Aorta (tissue), 5 donors: ENCODE data around the gene PLK4. TPM values are rescaled to one million over a fixed set of nuclear protein-coding genes. Genes with fewer than 3 reads are reported as not detected.
"Not testable (repeated sequence)": the region's sequence is repeated elsewhere in the genome, so short reads cannot be mapped to it uniquely, and the experiment has no call there.

Experiments used
- ATAC-seq: fragments of 200-7000 bp; cut with Tn5 transposase; one replicate; pipeline ENCODE4 v1.9.1; 2022; ENCODE audit warnings: moderate library complexity; ENCODE audit not compliant: low FRiP score
- DNase-seq, 2 donors: peaks; one replicate each; pipeline ENCODE4 v3.0.0-alpha.2; 2020
- H3K27ac ChIP-seq, 2 donors: one replicate each; pipeline ENCODE4 v1.5.1; 2013; ENCODE audit warnings: low read length in 2 of 2, mild to moderate bottlenecking in 2 of 2, moderate library complexity in 2 of 2, control low read depth in 1 of 2, inconsistent platforms in 1 of 2, low read depth in 1 of 2
- H3K27me3 ChIP-seq, 2 donors: one replicate each; pipeline ENCODE4 v1.6.1; 2013; ENCODE audit warnings: control low read depth in 1 of 2, low read length in 1 of 2, mild to moderate bottlenecking in 1 of 2, moderate library complexity in 1 of 2; ENCODE audit not compliant: insufficient read depth in 2 of 2, control insufficient read depth in 1 of 2
- H3K36me3 ChIP-seq, 2 donors: one replicate each; pipeline ENCODE4 v1.6.1; 2013; ENCODE audit warnings: control low read depth in 1 of 2, low read length in 1 of 2, mild to moderate bottlenecking in 1 of 2; ENCODE audit not compliant: insufficient read depth in 2 of 2, control insufficient read depth in 1 of 2
- H3K4me1 ChIP-seq, 2 donors: one replicate each; pipeline ENCODE4 v1.6.1; 2013; ENCODE audit warnings: low read length in 2 of 2, control low read depth in 1 of 2, mild to moderate bottlenecking in 1 of 2, moderate library complexity in 1 of 2; ENCODE audit not compliant: insufficient read depth in 2 of 2, control insufficient read depth in 1 of 2
- H3K4me3 ChIP-seq, 2 donors: one replicate each; pipeline ENCODE4 v1.5.1; 2013; ENCODE audit warnings: low read length in 2 of 2, control low read depth in 1 of 2, mild to moderate bottlenecking in 1 of 2
- H3K9me3 ChIP-seq: one replicate; pipeline ENCODE4 v1.6.1; 2013; ENCODE audit warnings: mild to moderate bottlenecking, low read length; ENCODE audit not compliant: control insufficient read depth
- WGBS, 2 donors: extraction: QIAGEN DNeasy Blood & Tissue Kit; methylation state at CpG; one replicate each; pipeline ENCODE4 v1.1.7; 2013; 5-methylcytosine and 5-hydroxymethylcytosine counted together
- intact Hi-C, 2 donors: fragments of 100-400 bp; cut with DNase I; formaldehyde crosslinking; loops; one replicate each; pipeline versions ENCODE4 v1.14.2 to v1.15.0; 2022
- polyA plus RNA-seq, 2 donors: library from polyadenylated mRNA; stranded (reverse); fragments of 200-250 nt; gene quantifications; one replicate each; pipeline ENCODE4 v1.2.3, GENCODE V29; 2013
- total RNA-seq, 2 donors: library from RNA; stranded (reverse); fragmentation: NEBNext Ultra II Directional; extraction: Animal tissue kit (Norgen Biotek cat#: 25700); gene quantifications; one replicate each; pipeline ENCODE4 v1.2.1, GENCODE V29; 2021
- donor health status: healthy with polysubstance abuse.
- donor health status: Bipolar disorder and iron deficiency.
- donor health status: DM: no; HTN: no; CAD: no.
- donor health status: DM: no; HTN: no; CAD: no.
- donor health status: DM: yes; HTN: yes; CAD: no.

PLK4 gene
- total and polyA plus RNA-seq, 4 donors: 0.72 to 4.9 (median 1.1) TPM

DNA sequence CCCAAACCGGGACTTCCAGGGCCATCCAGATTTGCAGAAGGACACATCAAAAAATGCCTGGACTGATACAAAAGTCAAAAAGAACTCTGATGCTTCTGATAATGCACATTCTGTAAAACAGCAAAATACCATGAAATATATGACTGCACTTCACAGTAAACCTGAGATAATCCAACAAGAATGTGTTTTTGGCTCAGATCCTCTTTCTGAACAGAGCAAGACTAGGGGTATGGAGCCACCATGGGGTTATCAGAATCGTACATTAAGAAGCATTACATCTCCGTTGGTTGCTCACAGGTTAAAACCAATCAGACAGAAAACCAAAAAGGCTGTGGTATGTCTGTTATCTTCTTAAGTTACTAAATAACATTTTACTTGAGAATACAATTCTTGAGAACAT, 9.2 kb downstream of the PLK4 start:
- H3K4me3 ChIP-seq: no peak overlapping the region
- DNase-seq (no peak), ATAC-seq (no peak)
- H3K9me3 ChIP-seq: no peaks in the 10 kb centered on the region
- H3K36me3 ChIP-seq: no peaks in the 10 kb centered on the region
- no peaks in the 10 kb centered on the region for H3K27me3 ChIP-seq
- no peak overlapping the region for H3K27ac ChIP-seq
- H3K4me1 ChIP-seq: no peaks in the 10 kb centered on the region
- intact Hi-C loops: loop anchor here in 1 of 2 donors (10.0 kb wide), 1 partner anchor 75 kb away; the partner anchor contains the start of genes ABHD18 and MFSD8
- WGBS, 2 donors: 40 to 42% methylated on average over 3 of the region's 3 CpGs

DNA sequence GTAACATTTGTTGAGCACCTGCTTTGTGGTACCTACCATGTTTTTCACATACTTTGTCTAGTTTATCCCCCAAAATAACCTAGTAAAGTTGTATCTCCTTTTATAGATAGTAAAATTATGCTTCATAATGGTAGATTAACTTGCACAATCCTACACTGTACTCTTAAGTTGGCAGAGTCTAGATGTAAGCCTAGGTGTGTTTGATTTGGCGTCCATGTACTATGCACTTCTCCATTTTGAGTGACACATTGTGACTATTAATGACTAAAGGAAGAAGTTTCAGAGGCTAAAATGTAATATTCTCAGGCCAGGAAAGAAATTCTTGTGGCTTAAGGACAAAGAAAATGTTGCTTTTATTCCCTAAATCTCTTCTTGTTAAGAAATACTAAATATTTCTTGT, 15.4 kb downstream of the PLK4 start:
- no peak for DNase-seq
- 49 to 68% methylated on average over 1 of the region's 1 CpG for WGBS, 2 donors
- intact Hi-C loops: no loop called here
- H3K36me3 ChIP-seq: no peaks in the 10 kb centered on the region
- no peaks in the 10 kb centered on the region for H3K9me3 ChIP-seq
- ATAC-seq: no peak
- no peaks in the 10 kb centered on the region for H3K4me1 ChIP-seq
- no peaks in the 10 kb centered on the region for H3K27me3 ChIP-seq
- H3K4me3 ChIP-seq: no peak overlapping the region
- H3K27ac ChIP-seq: no peak overlapping the region

DNA sequence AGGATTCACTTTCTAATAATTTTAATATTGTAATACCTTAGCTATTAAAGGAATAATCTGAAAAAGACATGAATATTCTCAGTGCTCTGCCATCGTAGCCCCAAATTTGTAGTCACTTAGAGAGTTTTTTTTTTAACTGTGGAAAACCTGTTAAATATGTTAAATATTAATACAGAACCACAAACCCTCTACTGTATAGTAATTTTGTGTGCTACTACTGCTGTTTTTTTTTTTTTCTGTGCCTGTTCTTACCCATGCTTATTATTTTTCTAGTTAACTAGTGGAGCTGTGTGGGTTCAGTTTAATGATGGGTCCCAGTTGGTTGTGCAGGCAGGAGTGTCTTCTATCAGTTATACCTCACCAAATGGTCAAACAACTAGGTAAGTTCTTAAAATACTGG, 15.8 kb downstream of the PLK4 start:
- no peaks in the 10 kb centered on the region for H3K4me1 ChIP-seq
- ATAC-seq: no peak
- no peak overlapping the region for H3K27ac ChIP-seq
- WGBS, 2 donors: 90 to 91% methylated on average over 1 of the region's 1 CpG
- H3K27me3 ChIP-seq: no peaks in the 10 kb centered on the region
- intact Hi-C loops: no loop called here
- no peaks in the 10 kb centered on the region for H3K9me3 ChIP-seq
- H3K4me3 ChIP-seq: no peak overlapping the region
- no peaks in the 10 kb centered on the region for H3K36me3 ChIP-seq
- DNase-seq: no peak

DNA sequence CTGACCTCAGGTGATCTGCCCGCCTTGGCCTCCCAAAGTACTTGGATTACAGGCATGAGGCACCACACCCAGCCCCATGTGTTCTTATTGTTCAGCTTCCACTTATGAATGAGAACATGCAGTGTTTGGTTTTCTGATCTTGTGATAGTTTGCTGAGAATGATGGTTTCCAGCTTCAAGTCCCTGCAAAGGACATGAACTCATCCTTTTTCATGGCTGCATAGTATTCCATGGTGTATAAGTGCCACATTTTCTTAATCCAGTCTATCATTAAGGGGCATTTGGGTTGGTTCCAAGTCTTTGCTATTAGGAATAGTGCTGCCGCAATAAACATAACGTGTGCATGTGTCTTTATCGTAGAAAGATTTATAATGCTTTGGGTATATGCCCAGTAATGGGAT, 19.0 kb downstream of the PLK4 start:
- ATAC-seq, H3K9me3 ChIP-seq, H3K27me3 ChIP-seq, H3K27ac ChIP-seq, DNase-seq, H3K36me3 ChIP-seq, H3K4me3 ChIP-seq, intact Hi-C loops, H3K4me1 ChIP-seq: not testable (repeated sequence)
- WGBS, 2 donors: 97 to 98% methylated on average over 4 of the region's 4 CpGs

DNA sequence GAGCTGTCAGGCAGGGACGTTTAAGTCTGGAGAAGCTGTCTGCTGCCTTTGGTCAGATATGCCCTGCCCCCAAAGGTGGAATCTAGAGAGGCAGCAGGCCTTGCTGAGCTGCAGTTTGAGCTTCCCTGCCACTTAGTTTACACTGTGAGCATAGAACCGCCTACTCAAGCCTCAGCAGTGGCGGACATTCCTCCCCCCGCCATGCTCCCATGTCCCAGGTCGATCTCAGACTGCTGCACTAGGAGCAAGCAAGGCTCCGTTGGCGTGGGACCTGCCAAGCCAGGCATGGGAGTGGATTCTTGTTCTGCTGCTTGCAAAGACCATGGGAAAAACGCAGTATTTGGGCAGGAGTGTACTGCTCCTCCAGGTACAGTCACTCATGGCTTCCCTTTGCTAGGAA, 24.3 kb downstream of the PLK4 start:
- H3K4me1 ChIP-seq: no peaks in the 10 kb centered on the region
- H3K27ac ChIP-seq: no peak overlapping the region
- intact Hi-C loops: no loop called here
- no peak overlapping the region for H3K4me3 ChIP-seq
- H3K27me3 ChIP-seq: no peaks in the 10 kb centered on the region
- H3K36me3 ChIP-seq: no peaks in the 10 kb centered on the region
- ATAC-seq (no peak), DNase-seq (no peak)
- WGBS, 2 donors: 84 to 86% methylated on average over 8 of the region's 8 CpGs
- H3K9me3 ChIP-seq: no peaks in the 10 kb centered on the region

DNA sequence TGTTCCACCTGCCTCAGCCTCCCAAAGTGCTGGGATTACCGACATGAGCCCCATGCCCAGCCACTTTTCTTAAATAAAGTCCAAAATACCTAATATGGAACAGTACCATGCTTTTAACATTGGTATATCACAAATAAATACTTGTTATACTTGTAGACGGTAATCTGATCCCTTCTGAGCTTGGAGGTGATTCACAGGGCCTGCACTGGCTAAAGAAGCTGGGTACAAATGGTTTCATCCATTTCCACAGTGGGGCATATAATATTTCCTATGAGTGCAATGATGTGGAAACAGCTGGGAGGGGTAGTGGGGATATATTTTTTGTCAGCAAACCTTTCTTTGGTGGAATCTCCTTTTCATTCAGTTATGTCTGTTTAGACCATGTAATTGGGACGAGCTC, 35.8 kb downstream of the PLK4 start:
- H3K27ac ChIP-seq: no peak overlapping the region
- H3K4me1 ChIP-seq: no peaks in the 10 kb centered on the region
- H3K36me3 ChIP-seq: peaks cover 0 to 3% of the 10 kb centered on the region in 2 donors
- no peak for DNase-seq
- no peaks in the 10 kb centered on the region for H3K9me3 ChIP-seq
- WGBS, 2 donors: 94 to 97% methylated on average over 3 of the region's 3 CpGs
- intact Hi-C loops: no loop called here
- no peak overlapping the region for H3K4me3 ChIP-seq
- H3K27me3 ChIP-seq: no peaks in the 10 kb centered on the region
- no peak for ATAC-seq

DNA sequence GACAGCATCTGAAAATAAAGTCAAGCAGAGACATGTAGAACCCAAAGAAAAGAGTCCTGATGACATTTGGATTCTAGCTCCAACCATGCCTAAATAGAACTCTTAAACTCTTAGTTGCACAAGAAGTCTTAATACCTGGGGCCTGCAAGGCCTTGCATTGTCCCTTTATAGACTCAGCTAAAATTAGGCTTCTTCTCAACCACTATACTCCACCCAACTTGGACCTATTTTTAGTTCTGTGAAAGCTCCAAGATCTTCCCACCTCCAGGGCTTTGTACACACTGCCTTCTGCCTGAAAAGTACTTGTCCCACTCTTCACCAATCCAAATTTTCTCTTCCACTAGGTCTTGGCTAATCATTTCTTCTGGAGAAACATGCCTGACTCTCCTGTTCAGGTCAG, 36.5 kb downstream of the PLK4 start:
- no peak for DNase-seq
- Histone ChIP-seq H3K4me1 (no peaks in the 10 kb centered on the region), H3K4me3 (no peak overlapping the region), H3K27me3 (no peaks in the 10 kb centered on the region), H3K27ac (no peak overlapping the region), H3K36me3 (peaks cover 0 to 3% of the 10 kb centered on the region in 2 donors), H3K9me3 (no peaks in the 10 kb centered on the region)
- intact Hi-C loops: no loop called here
- ATAC-seq: no peak

DNA sequence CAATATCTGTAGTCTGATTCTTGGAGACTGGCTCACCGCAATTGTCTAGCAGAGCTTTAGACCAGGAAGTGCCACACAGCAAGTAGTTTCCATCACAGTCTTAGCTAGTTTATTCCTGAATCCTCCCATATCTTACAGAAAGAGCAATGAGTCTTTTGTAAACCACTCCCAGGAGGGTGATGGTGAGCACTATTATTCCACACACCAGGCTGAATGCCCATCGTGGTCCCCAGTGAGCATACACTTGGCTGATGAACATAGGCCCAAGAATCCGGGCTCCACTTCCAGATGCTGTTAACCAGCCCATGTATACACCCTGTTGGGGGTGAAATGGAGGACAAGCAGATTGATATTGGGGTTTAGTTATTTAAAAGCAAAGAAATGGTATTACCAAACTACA, 39.8 kb downstream of the PLK4 start:
- Histone ChIP-seq H3K36me3 (peaks cover 0 to 3% of the 10 kb centered on the region in 2 donors), H3K27me3 (no peaks in the 10 kb centered on the region), H3K27ac (no peak overlapping the region), H3K4me1 (no peaks in the 10 kb centered on the region), H3K9me3 (no peaks in the 10 kb centered on the region), H3K4me3 (no peak overlapping the region)
- DNase-seq: no peak
- ATAC-seq: no peak
- intact Hi-C loops: no loop called here
- WGBS, 2 donors: 56 to 75% methylated on average over 3 of the region's 3 CpGs

DNA sequence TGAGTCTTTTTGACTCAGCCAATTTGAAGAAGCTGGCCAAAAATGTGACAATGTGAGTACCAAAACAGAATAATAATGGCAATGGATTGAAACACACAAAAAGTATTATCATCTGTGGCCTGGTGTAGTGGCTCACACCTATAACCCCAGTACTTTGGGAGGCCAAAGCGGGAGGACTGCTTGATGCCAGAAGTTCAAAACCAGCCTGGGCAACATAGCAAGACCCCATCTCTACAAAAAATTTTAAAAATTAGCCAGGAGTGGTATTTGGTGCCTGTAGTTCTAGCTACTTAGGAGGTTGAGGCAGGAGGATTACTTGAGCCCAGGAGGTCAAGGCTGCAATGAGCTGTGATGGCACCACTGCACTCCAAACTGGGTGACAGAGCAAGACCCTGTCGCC, 41.5 kb downstream of the PLK4 start:
- 99 to 100% methylated on average over 2 of the region's 2 CpGs for WGBS, 2 donors
- ATAC-seq (no peak), DNase-seq (no peak)
- Histone ChIP-seq H3K9me3 (no peaks in the 10 kb centered on the region), H3K4me1 (no peaks in the 10 kb centered on the region), H3K4me3 (no peak overlapping the region), H3K27me3 (no peaks in the 10 kb centered on the region), H3K36me3 (peaks cover 0 to 3% of the 10 kb centered on the region in 2 donors), H3K27ac (no peak overlapping the region)
- intact Hi-C loops: no loop called here
